HTR-8/SVneo (cell line): Measurements from ENCODE around the gene SGIP1.
"Not testable (repeated sequence)": the region's sequence is repeated elsewhere in the genome, so short reads cannot be mapped to it uniquely, and the experiment has no call there.

Source experiments
- DNase-seq: peaks from one replicate; pipeline ENCODE4 v3.0.0; 2011; ENCODE audit warnings: low spot score, mixed read lengths; ENCODE audit not compliant: insufficient read length
- FAIRE-seq: peaks from 2 replicates; lab custom pipeline; 2011; peaks lifted over from hg19 to GRCh38; lab: Jason Lieb, UNC

The SGIP1 gene

DNA sequence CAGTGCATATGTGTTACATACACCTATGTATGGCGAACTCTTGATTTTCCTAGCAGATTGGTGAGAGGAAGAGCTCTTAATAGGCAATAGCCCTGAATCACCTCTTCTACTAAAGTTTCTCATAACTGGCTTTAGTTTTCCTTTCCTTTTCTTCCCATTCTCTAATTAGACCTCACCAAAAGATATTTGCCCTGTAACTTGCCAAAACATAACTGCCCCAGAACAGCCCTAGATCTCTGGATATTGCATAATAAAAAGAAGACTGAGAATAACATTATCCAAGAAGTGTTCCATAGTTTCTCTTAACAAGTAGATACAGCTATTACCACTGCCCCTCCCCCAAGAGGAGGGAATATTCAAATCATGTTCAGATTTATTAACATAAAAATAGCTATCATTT, 16.3 kb downstream of the SGIP1 start:
- no peak for DNase-seq
- no peak for FAIRE-seq

- DNase-seq (no peak), FAIRE-seq (no peak)
Measured at GRCh38 chr1:66552287-66552686, 18.3 kb downstream of the SGIP1 start.

- FAIRE-seq, result no peak
- DNase-seq, result no peak
Measured at GRCh38 chr1:66552829-66553228, 18.9 kb downstream of the SGIP1 start.

- FAIRE-seq (no peak), DNase-seq (no peak)
Measured at GRCh38 chr1:66553846-66554245, 19.9 kb downstream of the SGIP1 start.

DNA sequence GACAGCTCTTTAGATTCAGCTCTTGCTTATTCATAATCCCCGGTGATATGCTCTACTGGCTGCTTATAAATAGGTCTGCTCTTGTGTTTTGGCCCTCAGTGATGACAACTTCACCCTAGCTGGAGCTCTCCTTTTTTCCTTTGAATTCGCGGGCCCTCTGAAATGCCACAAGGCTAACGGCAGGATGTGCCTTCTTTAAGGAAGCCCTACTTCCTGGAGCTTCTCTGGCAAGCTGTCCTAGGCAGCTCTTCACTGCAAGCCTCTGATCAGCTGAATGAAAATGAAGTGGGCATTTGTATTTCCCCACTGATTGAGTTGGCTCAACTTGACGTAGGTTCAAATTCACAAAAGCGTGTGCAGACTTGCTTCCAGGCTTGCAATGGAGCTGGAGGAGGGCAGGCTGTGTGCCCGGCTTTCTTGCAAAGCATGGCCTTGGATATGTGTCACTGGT, 22.2 kb downstream of the SGIP1 start:
- DNase-seq (no peak), FAIRE-seq (no peak)

DNA sequence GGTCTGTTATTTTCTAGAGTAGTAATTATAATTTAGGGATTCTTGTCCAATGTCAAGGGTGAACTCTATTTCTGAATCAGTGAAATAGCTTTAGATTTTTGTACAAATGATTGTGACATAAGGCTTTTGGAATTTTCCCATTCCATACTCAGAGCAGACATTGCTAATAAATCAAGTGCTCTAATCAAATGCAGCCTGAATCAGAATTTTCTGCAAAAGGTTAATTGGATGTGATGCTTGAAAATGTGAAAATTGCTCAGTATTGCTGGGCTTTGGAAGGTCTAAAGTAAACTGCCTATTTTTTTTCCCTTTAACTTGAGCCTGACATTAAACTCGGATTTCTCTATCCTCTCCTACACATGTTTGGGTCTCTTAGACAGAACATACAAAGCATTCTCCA, 23.2 kb downstream of the SGIP1 start:
- no peak for FAIRE-seq

DNA sequence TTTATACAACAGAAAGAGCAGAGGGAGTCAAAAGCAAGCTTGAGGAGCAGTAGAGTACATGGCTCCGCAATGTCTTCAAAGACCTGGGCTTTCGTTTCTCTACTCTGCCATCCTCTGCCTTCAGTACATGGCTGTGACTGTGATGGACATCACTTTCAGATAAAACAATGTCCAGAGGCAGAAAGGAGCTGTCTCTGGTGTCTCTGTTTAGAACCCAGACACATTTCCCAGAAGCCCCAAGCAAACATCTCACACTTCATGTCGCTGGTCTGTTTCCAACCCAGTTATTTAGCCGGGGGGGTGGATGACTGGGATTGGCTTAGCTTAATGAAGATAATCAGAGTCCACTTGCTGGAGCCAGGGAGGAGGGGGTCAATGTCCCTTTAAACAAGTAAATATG, 25.6 kb downstream of the SGIP1 start:
- no peak for DNase-seq
- no peak for FAIRE-seq

More for the DNA sequence above, 23.2 kb downstream of the SGIP1 start:
- no peak for DNase-seq

DNA sequence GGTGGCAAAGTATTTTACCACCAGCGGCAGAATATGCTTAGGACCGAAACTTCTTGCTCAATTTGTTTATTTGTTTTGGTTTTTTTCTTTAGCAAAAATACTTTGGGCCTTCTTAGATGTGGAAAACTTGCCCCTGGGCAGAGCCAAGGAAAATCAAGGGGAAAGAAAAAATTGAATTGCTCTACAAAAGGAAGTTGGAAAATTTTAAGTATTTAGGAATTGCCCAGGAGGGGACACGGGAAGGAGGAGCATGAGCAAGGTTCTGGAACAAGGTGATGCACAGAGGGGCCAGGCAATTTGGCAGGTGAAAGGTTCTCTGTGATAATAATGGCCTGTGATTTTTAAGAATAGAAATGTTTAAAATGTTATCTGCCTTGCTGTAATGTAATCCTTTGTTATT, 28.6 kb downstream of the SGIP1 start:
- no peak for DNase-seq
- FAIRE-seq, result no peak

GRCh38 chr1:66563094-66563800, 29.3 kb downstream of the SGIP1 start:
- FAIRE-seq, result peak; percentile 58
- DNase-seq, result peak; percentile 29

- DNase-seq (peak; percentile 38), FAIRE-seq (peak; percentile 90)
Measured at GRCh38 chr1:66563941-66564630, 30.1 kb downstream of the SGIP1 start.

DNA sequence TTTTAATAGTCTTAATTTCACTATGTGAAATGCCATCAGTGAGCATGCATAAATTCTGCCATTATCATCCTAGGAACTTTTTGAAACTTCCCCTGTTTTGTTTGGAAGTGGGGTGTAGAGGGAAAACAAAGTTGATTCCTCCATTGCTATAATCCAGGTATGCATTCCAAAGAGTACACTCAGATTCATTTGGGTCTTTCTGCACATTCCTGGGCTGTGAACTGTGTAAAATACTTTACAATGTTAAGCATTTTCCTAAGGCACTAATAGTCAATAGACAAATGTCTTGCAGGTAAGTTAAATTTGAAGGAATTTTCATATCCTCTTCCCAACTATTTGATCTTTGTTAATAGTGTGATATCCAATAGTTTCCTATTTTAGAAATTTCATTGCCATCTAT, 36.2 kb downstream of the SGIP1 start:
- FAIRE-seq, result no peak
- DNase-seq, result no peak

DNA sequence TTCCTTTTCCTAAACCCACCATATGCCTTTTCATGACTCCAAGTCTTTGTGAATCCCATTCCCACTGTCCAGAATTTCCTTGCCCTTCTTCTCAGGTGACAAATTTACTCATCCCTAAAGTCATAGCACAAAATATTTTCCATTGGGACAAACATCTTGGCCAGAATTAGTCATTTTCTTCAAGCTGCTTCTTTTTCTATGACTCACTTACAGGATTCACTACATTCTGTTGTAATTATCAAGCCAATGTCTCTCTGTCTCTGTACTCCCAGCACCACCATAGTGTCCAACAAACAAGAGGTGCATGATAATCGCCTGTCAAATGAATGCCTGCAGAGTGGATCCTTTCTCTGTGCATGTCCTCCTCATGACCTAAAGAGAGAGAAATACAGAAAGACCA, 37.8 kb downstream of the SGIP1 start:
- DNase-seq, result no peak
- FAIRE-seq, result no peak

DNA sequence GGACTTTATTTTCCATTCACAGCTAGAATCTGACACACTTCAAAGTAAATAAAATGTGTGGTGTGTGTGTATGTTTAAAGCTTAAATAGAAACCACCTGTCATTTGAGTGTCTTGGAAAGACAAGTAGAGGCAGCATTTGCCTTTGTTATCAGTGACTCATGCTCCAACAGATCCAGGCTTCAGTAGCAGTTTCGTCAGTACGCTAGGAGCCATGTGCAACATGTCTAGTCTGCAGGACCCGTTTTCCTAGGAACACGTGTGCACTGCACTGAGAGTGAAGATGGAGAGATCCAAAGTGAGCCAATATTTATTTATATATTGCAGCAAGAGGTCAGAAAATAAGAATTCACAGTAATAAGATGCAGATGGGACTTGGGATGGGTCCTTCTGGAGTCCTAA, 41.8 kb downstream of the SGIP1 start:
- DNase-seq (no peak), FAIRE-seq (no peak)

GRCh38 chr1:66576645-66577044, 42.7 kb downstream of the SGIP1 start:
- FAIRE-seq (no peak), DNase-seq (no peak)

DNA sequence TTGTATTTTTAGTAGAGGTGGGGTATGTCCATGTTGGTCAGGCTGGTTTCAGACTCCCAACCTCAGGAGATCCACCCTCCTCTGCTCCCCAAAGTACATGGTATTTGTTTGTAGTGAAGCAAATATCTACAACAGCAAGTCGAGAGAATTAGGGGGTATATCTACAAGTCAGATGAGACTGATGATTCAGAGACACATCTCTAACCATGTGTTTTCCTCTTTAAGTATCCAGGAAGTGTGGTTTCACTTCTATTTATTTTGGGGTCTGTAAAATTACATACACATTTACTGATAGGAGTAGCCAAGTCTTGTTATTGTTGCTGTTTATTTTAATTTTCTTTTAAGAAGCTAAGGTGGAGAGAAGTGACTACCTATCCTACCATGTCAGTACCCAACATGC, 44.9 kb downstream of the SGIP1 start:
- FAIRE-seq, result no peak
- no peak for DNase-seq

GRCh38 chr1:66580081-66580480, 46.1 kb downstream of the SGIP1 start:
- no peak for DNase-seq
- FAIRE-seq, result no peak

GRCh38 chr1:66583021-66583420, 49.1 kb downstream of the SGIP1 start:
- FAIRE-seq, result no peak
- no peak for DNase-seq

- FAIRE-seq, result no peak
- no peak for DNase-seq
Measured at GRCh38 chr1:66585002-66585401, 51.0 kb downstream of the SGIP1 start.

GRCh38 chr1:66589326-66589725, 55.4 kb downstream of the SGIP1 start:
- no peak for FAIRE-seq

GRCh38 chr1:66592106-66592507, 58.2 kb downstream of the SGIP1 start:
- DNase-seq, result not testable (repeated sequence)

More at GRCh38 chr1:66589326-66589725, 55.4 kb downstream of the SGIP1 start:
- DNase-seq, result no peak

DNA sequence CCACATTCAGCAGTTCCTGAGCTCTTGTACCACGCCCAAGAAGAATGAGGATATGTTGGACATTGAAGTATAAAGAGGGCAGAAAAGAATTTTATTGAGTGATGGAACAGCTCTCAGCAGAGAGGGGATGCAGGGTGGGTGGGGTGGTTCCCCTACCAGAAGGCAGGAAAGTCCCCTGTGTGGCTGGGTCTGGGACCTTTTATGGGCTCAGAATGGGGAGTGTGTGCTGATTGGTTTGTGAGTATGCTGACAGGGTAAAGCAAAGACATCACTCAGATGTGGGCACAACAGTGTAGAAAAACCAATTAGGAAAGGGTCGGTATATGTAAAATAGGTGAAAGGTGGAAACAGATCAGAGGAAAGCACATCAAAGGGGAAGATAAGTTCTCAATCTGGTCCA, 62.2 kb downstream of the SGIP1 start:
- DNase-seq (no peak), FAIRE-seq (no peak)

More at GRCh38 chr1:66592106-66592507, 58.2 kb downstream of the SGIP1 start:
- not testable (repeated sequence) for FAIRE-seq

- FAIRE-seq, result no peak
- DNase-seq, result no peak
Measured at GRCh38 chr1:66597500-66597899, 63.5 kb downstream of the SGIP1 start.
